Measurements from ENCODE around the gene LIPJ. TPM values are rescaled to one million over a fixed set of nuclear protein-coding genes. Genes with fewer than 3 reads are reported as not detected.

Gene LIPJ
- total RNA-seq, 2 donors from 2014 or later = 0.27 TPM; not detected in 1

DNA sequence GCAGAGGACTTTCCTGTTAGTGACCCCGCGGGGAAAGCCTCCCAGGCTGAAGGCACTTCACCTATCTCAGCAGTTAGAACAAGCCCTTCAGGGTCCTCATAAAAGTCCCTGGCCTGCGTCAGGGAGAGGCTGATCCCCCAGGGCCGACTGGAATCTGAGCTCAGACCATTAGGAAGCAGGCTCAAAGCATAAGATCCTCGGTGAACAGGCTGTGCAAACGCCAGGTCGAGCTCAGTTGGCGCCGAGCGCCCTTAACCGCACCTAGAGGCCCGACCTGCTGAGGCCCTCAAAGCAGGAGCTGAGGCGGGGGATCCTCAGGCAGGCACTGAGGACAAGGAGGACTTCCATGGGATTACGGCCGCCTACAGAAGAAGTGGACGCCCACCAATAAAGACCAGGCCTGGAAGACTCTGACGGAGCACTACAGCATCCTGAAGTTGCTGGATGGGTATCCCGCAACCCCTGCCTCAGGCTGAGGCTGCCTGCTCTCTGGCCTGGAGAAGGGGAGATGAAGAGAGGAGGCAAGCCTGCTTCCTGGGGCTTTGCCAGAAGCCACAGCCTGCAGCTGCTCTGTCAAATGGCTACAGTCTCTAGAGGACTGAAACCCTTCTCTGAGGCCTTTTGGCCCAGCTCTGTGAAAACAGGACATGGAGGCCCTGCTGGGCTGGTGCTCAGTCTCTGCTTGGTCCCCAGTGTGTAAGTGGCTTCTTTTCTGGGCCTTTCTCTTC lies 29.9 kb downstream of the LIPJ start:
- H3K27ac ChIP-seq = no peak overlapping the region
- no peak overlapping the region for H3K4me3 ChIP-seq
- H3K27me3 ChIP-seq (replicated peaks; ENCODE audit: insufficient read depth) = no peaks in the 10 kb centered on the region
- H3K36me3 ChIP-seq = no peaks in the 10 kb centered on the region
- H3K4me1 ChIP-seq (ENCODE audit: control insufficient read depth in 1 of 2, low read depth in 2 of 2) = no peaks in the 10 kb centered on the region
- ATAC-seq (ENCODE audit: insufficient number of reproducible peaks, low FRiP score, low read depth) (no peak), DNase-seq (ENCODE audit: low spot score) (no peak)
- H3K9me3 ChIP-seq = no peaks in the 10 kb centered on the region
- TF ChIP-seq, protein P1, sequence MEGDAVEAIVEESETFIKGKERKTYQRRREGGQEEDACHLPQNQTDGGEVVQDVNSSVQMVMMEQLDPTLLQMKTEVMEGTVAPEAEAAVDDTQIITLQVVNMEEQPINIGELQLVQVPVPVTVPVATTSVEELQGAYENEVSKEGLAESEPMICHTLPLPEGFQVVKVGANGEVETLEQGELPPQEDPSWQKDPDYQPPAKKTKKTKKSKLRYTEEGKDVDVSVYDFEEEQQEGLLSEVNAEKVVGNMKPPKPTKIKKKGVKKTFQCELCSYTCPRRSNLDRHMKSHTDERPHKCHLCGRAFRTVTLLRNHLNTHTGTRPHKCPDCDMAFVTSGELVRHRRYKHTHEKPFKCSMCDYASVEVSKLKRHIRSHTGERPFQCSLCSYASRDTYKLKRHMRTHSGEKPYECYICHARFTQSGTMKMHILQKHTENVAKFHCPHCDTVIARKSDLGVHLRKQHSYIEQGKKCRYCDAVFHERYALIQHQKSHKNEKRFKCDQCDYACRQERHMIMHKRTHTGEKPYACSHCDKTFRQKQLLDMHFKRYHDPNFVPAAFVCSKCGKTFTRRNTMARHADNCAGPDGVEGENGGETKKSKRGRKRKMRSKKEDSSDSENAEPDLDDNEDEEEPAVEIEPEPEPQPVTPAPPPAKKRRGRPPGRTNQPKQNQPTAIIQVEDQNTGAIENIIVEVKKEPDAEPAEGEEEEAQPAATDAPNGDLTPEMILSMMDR (IDR thresholded peaks at IDR 0.05) = no peak

- TF ChIP-seq, protein P1 (IDR thresholded peaks at IDR 0.05) = no peak
- H3K36me3 ChIP-seq = no peaks in the 10 kb centered on the region
- no peaks in the 10 kb centered on the region for H3K27me3 ChIP-seq (replicated peaks; ENCODE audit: insufficient read depth)
- DNase-seq (ENCODE audit: low spot score) (no peak), ATAC-seq (ENCODE audit: insufficient number of reproducible peaks, low FRiP score, low read depth) (no peak)
- no peak overlapping the region for H3K27ac ChIP-seq
- no peaks in the 10 kb centered on the region for H3K4me1 ChIP-seq (ENCODE audit: control insufficient read depth in 1 of 2, low read depth in 2 of 2)
- no peak overlapping the region for H3K4me3 ChIP-seq
- H3K9me3 ChIP-seq = no peaks in the 10 kb centered on the region
Measured at GRCh38 chr10:88617772-88618300, 31.3 kb downstream of the LIPJ start.

DNA sequence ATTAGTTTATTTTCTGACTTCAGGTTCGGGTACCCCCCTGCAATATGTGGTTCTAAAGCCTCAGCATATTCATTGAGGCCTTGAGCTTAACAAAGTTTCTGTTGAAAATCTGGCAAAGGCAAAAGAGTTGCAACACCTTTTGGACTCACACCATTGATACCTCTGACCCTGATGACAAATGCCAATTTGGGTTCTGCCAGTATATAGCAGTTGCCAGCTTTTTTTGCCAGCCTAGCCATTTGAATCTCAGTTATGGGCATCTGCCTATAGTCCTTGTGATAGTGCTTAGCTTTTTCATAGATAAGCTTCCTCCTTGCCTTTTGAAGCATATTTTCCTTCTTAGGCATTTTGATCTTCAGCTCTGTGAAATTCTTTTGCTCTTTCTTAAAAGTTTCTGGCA lies 31.9 kb downstream of the LIPJ start:
- Histone ChIP-seq H3K9me3 (no peaks in the 10 kb centered on the region), H3K4me1 (ENCODE audit: control insufficient read depth in 1 of 2, low read depth in 2 of 2) (no peaks in the 10 kb centered on the region), H3K27me3 (replicated peaks; ENCODE audit: insufficient read depth) (no peaks in the 10 kb centered on the region), H3K36me3 (no peaks in the 10 kb centered on the region), H3K4me3 (no peak overlapping the region), H3K27ac (no peak overlapping the region)
- ATAC-seq (ENCODE audit: insufficient number of reproducible peaks, low FRiP score, low read depth) (no peak), DNase-seq (ENCODE audit: low spot score) (no peak)
- TF ChIP-seq, protein P1 (IDR thresholded peaks at IDR 0.05) = no peak

- DNase-seq (ENCODE audit: low spot score) (no peak), ATAC-seq (ENCODE audit: insufficient number of reproducible peaks, low FRiP score, low read depth) (no peak)
- no peak overlapping the region for H3K4me3 ChIP-seq
- no peaks in the 10 kb centered on the region for H3K9me3 ChIP-seq
- H3K4me1 ChIP-seq (ENCODE audit: control insufficient read depth in 1 of 2, low read depth in 2 of 2) = no peaks in the 10 kb centered on the region
- no peaks in the 10 kb centered on the region for H3K27me3 ChIP-seq (replicated peaks; ENCODE audit: insufficient read depth)
- no peaks in the 10 kb centered on the region for H3K36me3 ChIP-seq
- no peak overlapping the region for H3K27ac ChIP-seq
- TF ChIP-seq, protein P1 (IDR thresholded peaks at IDR 0.05) = no peak
Measured at GRCh38 chr10:88620441-88620840, 33.9 kb downstream of the LIPJ start.

DNA sequence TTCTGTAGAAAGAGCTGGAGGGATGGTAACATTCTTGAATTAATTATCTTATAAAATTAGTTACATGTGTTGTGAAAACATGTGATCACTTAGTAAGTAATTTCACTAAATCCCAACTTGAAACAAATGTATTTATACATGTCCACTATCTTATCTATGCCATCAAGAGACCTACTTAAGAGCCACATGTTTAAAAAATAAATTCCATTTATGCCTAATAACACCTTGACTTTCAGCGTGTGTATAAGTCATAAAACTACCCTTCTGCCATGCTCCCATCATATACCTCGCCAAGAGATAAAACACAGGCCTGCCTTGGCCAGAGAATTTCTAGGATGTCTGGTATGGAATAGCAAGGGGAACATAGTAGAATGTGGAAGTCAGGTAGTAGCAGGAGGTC lies 37.3 kb downstream of the LIPJ start:
- H3K36me3 ChIP-seq = no peaks in the 10 kb centered on the region
- H3K9me3 ChIP-seq = no peaks in the 10 kb centered on the region
- ATAC-seq (ENCODE audit: insufficient number of reproducible peaks, low FRiP score, low read depth) = no peak
- H3K27me3 ChIP-seq (replicated peaks; ENCODE audit: insufficient read depth) = no peaks in the 10 kb centered on the region
- H3K4me1 ChIP-seq (ENCODE audit: control insufficient read depth in 1 of 2, low read depth in 2 of 2) = no peaks in the 10 kb centered on the region
- no peak overlapping the region for H3K27ac ChIP-seq
- DNase-seq (ENCODE audit: low spot score) = no peak
- TF ChIP-seq, protein P1 (IDR thresholded peaks at IDR 0.05) = no peak
- H3K4me3 ChIP-seq = no peak overlapping the region
